ENCODE results near the gene C18orf32. TPM values are rescaled to one million over a fixed set of nuclear protein-coding genes. Genes with fewer than 3 reads are reported as not detected.
"Not testable (repeated sequence)": the region's sequence is repeated elsewhere in the genome, so short reads cannot be mapped to it uniquely, and the experiment has no call there.

Gene C18orf32
- total RNA-seq, 4 donors from 2014 or later, result 39.6 to 61.5 (median 55.2) TPM

- WGBS, result 93% methylated on average over 3 of the region's 3 CpGs
- Histone ChIP-seq H3K9me3 (no peaks in the 10 kb centered on the region), H3K4me3 (no peak overlapping the region), H3K27me3 (no peaks in the 10 kb centered on the region), H3K36me3 (no peaks in the 10 kb centered on the region), H3K4me1 (no peaks in the 10 kb centered on the region), H3K27ac (replicated peaks in 1 of 4) (no peak overlapping the region)
- intact Hi-C loops (cut with DNase I), result no loop called here
- no peak for TF ChIP-seq EP300 (IDR thresholded peaks at IDR 0.05)
- TF ChIP-seq CTCF (IDR thresholded peaks at IDR 0.05), result no peak
- no peak for TF ChIP-seq POLR2A (IDR thresholded peaks at IDR 0.05; ENCODE audit: low read depth)
- no peak for TF ChIP-seq POLR2AphosphoS5 (IDR thresholded peaks at IDR 0.05)
- DNase-seq (ENCODE audit: extremely low spot score), result peak; percentile 75
Observed at GRCh38 chr18:49515516-49515915, 28.5 kb upstream of the C18orf32 start.

GRCh38 chr18:49515003-49515402 is 28.0 kb upstream of the C18orf32 start:
- intact Hi-C loops (cut with DNase I); H3K4me1 ChIP-seq; DNase-seq (ENCODE audit: extremely low spot score); H3K36me3 ChIP-seq; H3K27me3 ChIP-seq; H3K27ac ChIP-seq (replicated peaks in 1 of 4); H3K4me3 ChIP-seq; H3K9me3 ChIP-seq: not testable (repeated sequence)
- 72% methylated on average over 5 of the region's 5 CpGs for WGBS

- no peak for DNase-seq (ENCODE audit: extremely low spot score)
- Histone ChIP-seq H3K9me3 (no peaks in the 10 kb centered on the region), H3K27me3 (no peaks in the 10 kb centered on the region), H3K27ac (replicated peaks in 1 of 4) (no peak overlapping the region), H3K36me3 (no peaks in the 10 kb centered on the region), H3K4me1 (no peaks in the 10 kb centered on the region), H3K4me3 (no peak overlapping the region)
- no peak for TF ChIP-seq POLR2AphosphoS5 (IDR thresholded peaks at IDR 0.05)
- no peak for TF ChIP-seq POLR2A (IDR thresholded peaks at IDR 0.05; ENCODE audit: low read depth)
- no peak for TF ChIP-seq CTCF (IDR thresholded peaks at IDR 0.05)
- no peak for TF ChIP-seq EP300 (IDR thresholded peaks at IDR 0.05)
- intact Hi-C loops (cut with DNase I), result no loop called here
- WGBS, result 84% methylated on average over 9 of the region's 9 CpGs
Observed at GRCh38 chr18:49514577-49514976, 27.5 kb upstream of the C18orf32 start.

- WGBS, result 96% methylated on average over 8 of the region's 8 CpGs
- DNase-seq (ENCODE audit: extremely low spot score), result peak; percentile 55
- H3K27me3 ChIP-seq; H3K4me3 ChIP-seq; H3K27ac ChIP-seq (replicated peaks in 1 of 4); H3K36me3 ChIP-seq; H3K9me3 ChIP-seq; H3K4me1 ChIP-seq; intact Hi-C loops (cut with DNase I): not testable (repeated sequence)
Observed at GRCh38 chr18:49512876-49513275, 25.8 kb upstream of the C18orf32 start.

GRCh38 chr18:49510393-49511115 is 23.5 kb upstream of the C18orf32 start:
- Histone ChIP-seq H3K4me3 (no peak overlapping the region), H3K27ac (replicated peaks in 1 of 4) (no peak overlapping the region), H3K36me3 (no peaks in the 10 kb centered on the region), H3K9me3 (no peaks in the 10 kb centered on the region), H3K27me3 (peaks cover 0 to 4% (median 0%) of the 10 kb centered on the region in 4 donors), H3K4me1 (no peaks in the 10 kb centered on the region)
- DNase-seq (ENCODE audit: extremely low spot score), result no peak
- intact Hi-C loops (cut with DNase I), result loop anchor here (1.0 kb wide), 1 partner anchor 348 kb away; no protein-coding TSS in a partner anchor
- WGBS, result 41% methylated on average over 12 of the region's 12 CpGs
- TF ChIP-seq EP300 (IDR thresholded peaks at IDR 0.05) (no peak), CTCF (IDR thresholded peaks at IDR 0.05) (peak; percentile 68 to 81 (median 75)), POLR2A (IDR thresholded peaks at IDR 0.05; ENCODE audit: low read depth) (no peak), POLR2AphosphoS5 (IDR thresholded peaks at IDR 0.05) (no peak)

- H3K36me3 ChIP-seq; intact Hi-C loops (cut with DNase I); H3K27me3 ChIP-seq; H3K4me1 ChIP-seq; DNase-seq (ENCODE audit: extremely low spot score); H3K9me3 ChIP-seq; H3K4me3 ChIP-seq; H3K27ac ChIP-seq (replicated peaks in 1 of 4): not testable (repeated sequence)
- 85% methylated on average over 5 of the region's 5 CpGs for WGBS
Observed at GRCh38 chr18:49506438-49506837, 19.4 kb upstream of the C18orf32 start.

All from esophagus muscularis mucosa (tissue), 4 donors.